HUES48 (cell line): Measurements from ENCODE around the gene ADSS1.

ENCODE experiments used
- H3K27ac ChIP-seq: one replicate; pipeline ENCODE4 v1.7.0; 2013; ENCODE audit warnings: low read depth, low read length, inconsistent platforms
- H3K27me3 ChIP-seq: 2 replicates; pipeline ENCODE4 v1.6.1; 2013; ENCODE audit warnings: mild to moderate bottlenecking, low read length; ENCODE audit not compliant: control insufficient read depth, insufficient read depth
- H3K36me3 ChIP-seq: 2 replicates; pipeline ENCODE4 v1.6.1; 2013; ENCODE audit warnings: low read length; ENCODE audit not compliant: control insufficient read depth, insufficient read depth
- H3K4me1 ChIP-seq: 2 replicates; pipeline ENCODE4 v1.6.1; 2013; ENCODE audit warnings: mild to moderate bottlenecking, low read length; ENCODE audit not compliant: control insufficient read depth, insufficient read depth
- H3K4me3 ChIP-seq: 2 replicates; pipeline ENCODE4 v1.5.1; 2013; ENCODE audit warnings: mild to moderate bottlenecking, low read depth, low read length
- H3K9ac ChIP-seq: 2 replicates; pipeline ENCODE4 v1.6.1; 2013; ENCODE audit warnings: mild to moderate bottlenecking, low read depth, low read length, moderate library complexity
- H3K9me3 ChIP-seq: 2 replicates; pipeline ENCODE4 v1.6.1; 2013; ENCODE audit warnings: low read length; ENCODE audit not compliant: control insufficient read depth, insufficient read depth

The ADSS1 gene

GRCh38 chr14:104775073-104775489 is 51.1 kb downstream of the ADSS1 start:
- Histone ChIP-seq H3K9me3 (peaks cover 5% of the 10 kb centered on the region), H3K27me3 (no peaks in the 10 kb centered on the region), H3K4me3 (no peak overlapping the region), H3K9ac (no peak overlapping the region), H3K36me3 (peaks cover 38% of the 10 kb centered on the region), H3K27ac (no peak overlapping the region), H3K4me1 (no peaks in the 10 kb centered on the region)

- H3K4me3 ChIP-seq, result no peak overlapping the region
- no peaks in the 10 kb centered on the region for H3K27me3 ChIP-seq
- no peaks in the 10 kb centered on the region for H3K4me1 ChIP-seq
- H3K27ac ChIP-seq, result no peak overlapping the region
- H3K9ac ChIP-seq, result no peak overlapping the region
- H3K36me3 ChIP-seq, result peaks cover 26% of the 10 kb centered on the region
- no peaks in the 10 kb centered on the region for H3K9me3 ChIP-seq
These were observed 52.5 kb downstream of the ADSS1 start for GRCh38 chr14:104776481-104776880.

DNA sequence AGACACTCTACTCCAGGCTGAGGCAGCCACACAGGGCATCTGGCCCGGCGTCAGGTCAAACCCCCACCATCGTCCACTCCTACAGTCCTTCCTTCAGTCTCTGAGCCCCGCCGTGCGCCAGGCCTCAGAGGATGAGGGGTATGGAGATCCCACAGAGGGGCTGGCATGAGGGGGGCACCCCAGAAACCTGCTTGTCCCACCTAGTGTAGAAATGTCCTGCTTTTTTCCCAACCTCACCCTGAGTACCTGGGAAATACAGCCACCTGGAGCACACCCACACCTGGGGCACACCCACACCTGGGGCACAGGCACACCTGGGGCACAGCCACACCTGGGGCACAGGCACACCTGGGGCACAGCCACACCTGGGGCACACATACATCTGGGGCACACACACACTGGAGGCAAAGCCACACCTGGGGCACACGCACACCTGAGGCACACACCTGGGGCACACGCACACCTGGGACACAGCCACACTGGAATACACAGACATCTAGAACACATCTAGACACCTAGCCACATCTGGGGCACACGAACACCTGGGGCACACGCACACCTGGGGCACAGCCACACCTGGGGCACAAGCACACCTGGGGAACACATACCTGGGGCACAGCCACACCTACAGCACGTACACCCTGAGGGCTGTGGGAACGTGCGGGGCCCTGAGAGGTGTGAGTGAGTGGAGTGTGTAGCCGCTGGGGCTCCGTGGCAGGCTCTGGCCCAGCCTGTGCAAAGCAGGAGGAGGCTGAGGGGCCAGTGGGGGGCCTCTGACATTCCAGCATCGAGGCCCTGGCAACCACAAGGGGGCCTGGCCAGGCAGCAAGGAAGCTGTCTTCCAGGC is 53.2 kb downstream of the ADSS1 start:
- Histone ChIP-seq H3K9ac (no peak overlapping the region), H3K27me3 (no peaks in the 10 kb centered on the region), H3K36me3 (peaks cover 19% of the 10 kb centered on the region), H3K4me3 (no peak overlapping the region), H3K9me3 (no peaks in the 10 kb centered on the region), H3K27ac (no peak overlapping the region), H3K4me1 (no peaks in the 10 kb centered on the region)

DNA sequence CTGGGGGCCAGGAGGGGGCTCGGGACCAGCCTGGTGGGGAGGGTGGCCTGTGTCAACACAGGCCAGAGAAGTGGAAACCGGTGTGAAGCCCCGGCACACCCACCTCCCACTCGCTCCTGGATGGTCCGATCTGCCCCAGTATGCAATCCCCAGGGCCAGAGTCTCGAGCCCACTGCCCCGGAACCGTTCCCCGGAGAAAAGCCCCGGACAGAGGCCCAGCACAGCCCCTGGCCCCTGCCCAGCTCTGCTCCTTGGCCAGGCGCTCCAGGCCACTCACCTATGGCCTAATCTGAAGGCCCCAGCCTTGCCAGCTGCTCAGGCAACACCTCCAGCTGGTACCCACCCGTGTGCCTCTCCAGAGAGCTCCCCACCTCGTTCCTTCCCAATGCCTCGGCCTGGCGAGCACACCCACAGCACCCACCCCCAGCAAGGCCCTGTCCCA is 53.8 kb downstream of the ADSS1 start:
- no peaks in the 10 kb centered on the region for H3K9me3 ChIP-seq
- H3K27me3 ChIP-seq, result no peaks in the 10 kb centered on the region
- H3K36me3 ChIP-seq, result peaks cover 13% of the 10 kb centered on the region
- no peak overlapping the region for H3K9ac ChIP-seq
- H3K27ac ChIP-seq, result no peak overlapping the region
- no peak overlapping the region for H3K4me3 ChIP-seq
- no peaks in the 10 kb centered on the region for H3K4me1 ChIP-seq

- H3K4me3 ChIP-seq, result no peak overlapping the region
- H3K9me3 ChIP-seq, result no peaks in the 10 kb centered on the region
- no peak overlapping the region for H3K27ac ChIP-seq
- no peak overlapping the region for H3K9ac ChIP-seq
- peaks cover 7% of the 10 kb centered on the region; the same call in 1 of the 2 replicates for H3K36me3 ChIP-seq
- no peaks in the 10 kb centered on the region for H3K4me1 ChIP-seq
- no peaks in the 10 kb centered on the region for H3K27me3 ChIP-seq
These were observed 54.8 kb downstream of the ADSS1 start for GRCh38 chr14:104778694-104779331.

DNA sequence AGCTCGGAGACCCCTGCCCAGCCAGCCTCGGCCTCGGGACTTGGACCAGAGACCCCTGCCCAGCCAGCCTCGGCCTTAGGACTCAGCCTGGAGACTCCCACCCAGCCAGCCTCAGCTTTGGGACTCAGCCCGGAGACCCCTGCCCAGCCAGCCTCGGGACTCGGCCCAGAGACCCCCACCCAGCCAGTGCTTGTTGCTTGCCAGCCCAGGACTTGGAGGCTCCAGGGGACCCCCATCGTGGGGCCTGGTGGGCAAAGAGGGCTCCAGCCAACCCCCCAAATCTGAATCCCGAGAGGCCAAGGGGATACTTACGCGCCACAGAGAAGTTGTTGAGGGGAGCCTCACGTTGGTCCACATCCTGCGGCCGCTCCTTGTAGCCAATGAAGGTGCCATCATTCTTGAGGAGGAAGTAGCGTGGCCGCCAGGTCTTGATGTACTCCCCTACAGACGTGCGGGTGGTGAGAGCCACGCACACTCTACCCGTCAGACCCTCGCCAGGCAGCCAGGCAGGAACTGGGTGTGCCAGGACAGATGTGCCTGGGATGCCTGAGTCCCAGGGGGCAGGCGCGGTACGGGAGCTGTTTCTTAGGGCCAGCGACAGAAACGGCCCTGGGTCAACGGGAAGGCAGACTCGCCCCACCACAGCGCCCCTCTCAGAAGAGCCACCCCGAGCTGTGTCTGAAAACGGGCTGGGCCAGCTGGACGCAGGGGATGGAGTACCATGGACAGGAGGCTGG is 55.9 kb downstream of the ADSS1 start:
- Histone ChIP-seq H3K27ac (no peak overlapping the region), H3K9ac (no peak overlapping the region), H3K4me3 (no peak overlapping the region), H3K27me3 (no peaks in the 10 kb centered on the region), H3K4me1 (no peaks in the 10 kb centered on the region), H3K9me3 (no peaks in the 10 kb centered on the region), H3K36me3 (peaks cover 7% of the 10 kb centered on the region; the same call in 1 of the 2 replicates)

DNA sequence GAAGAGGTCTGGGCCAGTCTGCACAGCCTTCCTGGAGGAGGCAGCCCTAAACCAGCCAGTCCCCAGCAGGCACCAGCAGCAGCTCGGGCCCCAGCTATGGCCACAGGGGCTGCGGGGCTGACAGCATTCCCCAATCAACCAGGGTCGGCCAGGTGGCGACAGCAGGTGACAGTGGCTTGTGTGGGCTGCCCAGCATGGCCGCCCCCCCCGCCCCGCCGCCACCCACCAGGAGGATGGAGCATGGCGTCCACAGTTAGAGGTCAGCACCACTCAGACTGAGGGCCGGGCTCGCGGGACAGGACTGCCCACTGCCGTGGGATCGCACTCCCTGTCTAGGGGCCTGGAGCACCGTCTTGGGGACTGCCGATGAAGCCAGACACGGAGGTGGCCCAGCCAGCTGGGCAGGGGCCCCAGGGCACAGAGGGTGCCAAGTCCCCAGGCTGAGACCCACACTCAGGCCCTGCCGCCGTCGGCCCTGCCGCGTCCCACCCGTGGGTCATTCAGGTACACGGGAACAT is 56.5 kb downstream of the ADSS1 start:
- no peaks in the 10 kb centered on the region for H3K27me3 ChIP-seq
- H3K9ac ChIP-seq, result no peak overlapping the region
- no peaks in the 10 kb centered on the region for H3K9me3 ChIP-seq
- H3K27ac ChIP-seq, result no peak overlapping the region
- no peak overlapping the region for H3K4me3 ChIP-seq
- H3K36me3 ChIP-seq, result 0 out of 2 replicates have a peak, but pooled peaks cover under 1% of the 10 kb centered on the region
- no peaks in the 10 kb centered on the region for H3K4me1 ChIP-seq

DNA sequence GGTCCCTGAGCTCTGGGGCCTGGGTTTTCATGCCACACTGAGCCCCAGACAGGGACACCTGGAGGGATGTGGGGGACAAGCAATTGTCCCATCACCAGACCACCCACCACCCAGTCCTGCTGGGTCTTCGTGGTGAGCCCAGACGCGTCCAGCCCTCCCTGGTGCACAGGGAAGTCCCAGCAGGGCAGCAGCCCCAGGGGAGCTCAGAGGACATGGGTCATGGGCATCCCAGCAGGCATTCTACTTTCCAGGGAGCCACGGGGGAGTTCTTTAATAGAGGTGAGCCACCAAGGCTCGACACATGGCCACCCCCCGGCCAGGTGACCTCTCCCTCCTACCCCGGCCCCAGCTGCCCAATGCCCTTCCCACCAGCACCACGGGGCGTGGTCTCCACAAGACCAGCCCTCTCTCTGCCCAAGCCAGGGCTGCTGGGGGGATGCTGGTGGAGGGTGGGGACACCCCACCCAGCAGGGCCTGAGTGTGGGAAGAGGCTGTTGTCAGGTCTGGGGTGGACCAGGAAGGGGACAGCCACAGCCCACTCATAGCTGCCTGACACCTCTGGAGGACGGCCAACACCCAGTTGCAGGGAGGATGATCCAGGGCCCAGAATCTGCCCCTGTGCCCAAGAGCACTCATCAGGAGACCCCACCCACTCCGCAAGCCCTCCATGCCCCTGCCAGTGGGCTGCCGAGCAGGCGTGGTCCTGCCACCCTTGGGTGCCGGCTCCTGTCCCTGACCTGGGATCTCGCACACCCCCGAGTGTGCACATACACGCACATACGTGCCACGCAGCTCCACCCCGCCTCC is 57.4 kb downstream of the ADSS1 start:
- Histone ChIP-seq H3K36me3 (no peaks in the 10 kb centered on the region), H3K4me3 (no peak overlapping the region)

GRCh38 chr14:104782086-104782807 is 58.2 kb downstream of the ADSS1 start:
- H3K9me3 ChIP-seq, result no peaks in the 10 kb centered on the region
- H3K27me3 ChIP-seq, result no peaks in the 10 kb centered on the region
- H3K9ac ChIP-seq, result no peak overlapping the region
- no peaks in the 10 kb centered on the region for H3K4me1 ChIP-seq
- no peaks in the 10 kb centered on the region for H3K36me3 ChIP-seq
- no peak overlapping the region for H3K4me3 ChIP-seq
- H3K27ac ChIP-seq, result no peak overlapping the region

More for the DNA sequence above, 57.4 kb downstream of the ADSS1 start:
- Histone ChIP-seq H3K27me3 (no peaks in the 10 kb centered on the region), H3K9me3 (no peaks in the 10 kb centered on the region), H3K9ac (no peak overlapping the region), H3K4me1 (no peaks in the 10 kb centered on the region), H3K27ac (no peak overlapping the region)

DNA sequence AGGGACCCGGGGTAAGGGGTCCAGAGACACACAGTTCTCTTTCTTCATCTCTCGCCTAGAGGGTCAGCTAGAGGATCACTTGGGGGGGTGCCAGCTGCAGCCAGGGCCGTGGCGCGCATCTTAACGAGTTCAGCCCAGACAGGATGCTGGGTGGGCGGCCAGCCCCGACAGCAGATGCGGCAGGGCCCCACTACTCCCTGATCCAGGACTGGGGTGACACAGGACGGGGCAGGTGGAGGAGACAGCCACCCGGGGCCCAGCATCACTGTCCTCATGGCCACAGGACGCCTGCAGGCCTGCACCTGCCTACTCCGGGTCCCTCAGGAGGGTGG is 58.7 kb downstream of the ADSS1 start:
- no peaks in the 10 kb centered on the region for H3K27me3 ChIP-seq
- no peaks in the 10 kb centered on the region for H3K4me1 ChIP-seq
- no peak overlapping the region for H3K4me3 ChIP-seq
- H3K9me3 ChIP-seq, result no peaks in the 10 kb centered on the region
- no peaks in the 10 kb centered on the region for H3K36me3 ChIP-seq
- no peak overlapping the region for H3K9ac ChIP-seq
- H3K27ac ChIP-seq, result no peak overlapping the region
